ENCODE measurements around the gene ELMO1. TPM values are rescaled to one million over a fixed set of nuclear protein-coding genes. Genes with fewer than 3 reads are reported as not detected.

ELMO1 gene
- total RNA-seq, 1 donor from 2014 or later: 59.9 TPM

- DNase-seq: peak; percentile 54
Measured at GRCh38 chr7:36971515-36972139, 477.0 kb downstream of the ELMO1 start.

- no peak for DNase-seq
Measured at GRCh38 chr7:36970551-36971514, 477.8 kb downstream of the ELMO1 start.

GRCh38 chr7:36969376-36969775 is 479.3 kb downstream of the ELMO1 start:
- no peak for DNase-seq

- DNase-seq: peak; percentile 68
Measured at GRCh38 chr7:36967387-36967786, 481.3 kb downstream of the ELMO1 start.

- no peak for DNase-seq
Measured at GRCh38 chr7:36966636-36967035, 482.0 kb downstream of the ELMO1 start.

GRCh38 chr7:36966039-36966438 is 482.6 kb downstream of the ELMO1 start:
- DNase-seq: no peak

- no peak for DNase-seq
Measured at GRCh38 chr7:36965625-36966024, 483.0 kb downstream of the ELMO1 start.

- DNase-seq: no peak
Measured at GRCh38 chr7:36964297-36964696, 484.4 kb downstream of the ELMO1 start.

GRCh38 chr7:36962367-36962766 is 486.3 kb downstream of the ELMO1 start:
- DNase-seq: no peak

GRCh38 chr7:36961693-36962092 is 487.0 kb downstream of the ELMO1 start:
- no peak for DNase-seq

GRCh38 chr7:36961097-36961496 is 487.6 kb downstream of the ELMO1 start:
- DNase-seq: no peak

GRCh38 chr7:36960105-36960504 is 488.6 kb downstream of the ELMO1 start:
- DNase-seq: no peak

- no peak for DNase-seq
Measured at GRCh38 chr7:36958111-36958733, 490.4 kb downstream of the ELMO1 start.

- DNase-seq: no peak
Measured at GRCh38 chr7:36957620-36958019, 491.0 kb downstream of the ELMO1 start.

- no peak for DNase-seq
Measured at GRCh38 chr7:36956814-36957213, 491.9 kb downstream of the ELMO1 start.

- DNase-seq: no peak
Measured at GRCh38 chr7:36955456-36956129, 493.1 kb downstream of the ELMO1 start.

GRCh38 chr7:36951257-36951697 is 497.4 kb downstream of the ELMO1 start:
- DNase-seq: no peak

- peak; percentile 89 for DNase-seq
Measured at GRCh38 chr7:36949711-36950600, 498.7 kb downstream of the ELMO1 start.

GRCh38 chr7:36946401-36946739 is 502.3 kb downstream of the ELMO1 start:
- no peak for DNase-seq

GRCh38 chr7:36945612-36946400 is 502.9 kb downstream of the ELMO1 start:
- peak; percentile 82 for DNase-seq

- DNase-seq: peak; percentile 28
Measured at GRCh38 chr7:36944838-36945237, 503.8 kb downstream of the ELMO1 start.

Data from tongue (tissue), 2 donors.